GM21515 (cell line): ENCODE measurements around the gene KLF11.

ENCODE experiments used
- ATAC-seq: cut with Tn5 transposase; IDR thresholded peaks from one replicate; pipeline ENCODE4 v1.9.1; 2021; ENCODE audit not compliant: unreplicated experiment

The KLF11 gene

GRCh38 chr2:10043256-10043905 is at the start of gene KLF11:
Gene KLF11 (plus strand): TSS chr2:10043550. CDS start chr2:10043717, 167 bp downstream.
- ATAC-seq, result peak; percentile 71

GRCh38 chr2:9994462-9994861 is 48.9 kb upstream of the KLF11 start:
- ATAC-seq, result no peak

GRCh38 chr2:9995059-9995458 is 48.3 kb upstream of the KLF11 start:
- no peak for ATAC-seq

- no peak for ATAC-seq
Observed at GRCh38 chr2:9996321-9996720, 47.0 kb upstream of the KLF11 start.

- no peak for ATAC-seq
Observed at GRCh38 chr2:9997936-9998335, 45.4 kb upstream of the KLF11 start.

- ATAC-seq, result no peak
Observed at GRCh38 chr2:9998916-9999654, 44.3 kb upstream of the KLF11 start.

- ATAC-seq, result no peak
Observed at GRCh38 chr2:9999693-10000092, 43.7 kb upstream of the KLF11 start.

GRCh38 chr2:10000541-10000940 is 42.8 kb upstream of the KLF11 start:
- ATAC-seq, result no peak

GRCh38 chr2:10001586-10001985 is 41.8 kb upstream of the KLF11 start:
- ATAC-seq, result no peak

GRCh38 chr2:10002109-10002508 is 41.2 kb upstream of the KLF11 start:
- ATAC-seq, result no peak

GRCh38 chr2:10002681-10003080 is 40.7 kb upstream of the KLF11 start:
- ATAC-seq, result no peak

GRCh38 chr2:10003206-10004125 is 39.9 kb upstream of the KLF11 start:
- no peak for ATAC-seq

- no peak for ATAC-seq
Observed at GRCh38 chr2:10004401-10004800, 38.9 kb upstream of the KLF11 start.

- ATAC-seq, result no peak
Observed at GRCh38 chr2:10004836-10005235, 38.5 kb upstream of the KLF11 start.

- no peak for ATAC-seq
Observed at GRCh38 chr2:10005461-10006235, 37.7 kb upstream of the KLF11 start.

GRCh38 chr2:10006236-10007161 is 36.9 kb upstream of the KLF11 start:
- no peak for ATAC-seq

- no peak for ATAC-seq
Observed at GRCh38 chr2:10007435-10007834, 35.9 kb upstream of the KLF11 start.

- no peak for ATAC-seq
Observed at GRCh38 chr2:10007921-10008808, 35.2 kb upstream of the KLF11 start.

- ATAC-seq, result no peak
Observed at GRCh38 chr2:10008809-10009176, 34.6 kb upstream of the KLF11 start.
